GM21423 (cell line): ENCODE data around the gene CD19.
A peak's percentile ranks its signal among the peaks of the same experiment; 100 is the strongest.
"Not testable (repeated sequence)": the region's sequence is repeated elsewhere in the genome, so short reads cannot be mapped to it uniquely, and the experiment has no call there.

Experiments used
- ATAC-seq: cut with Tn5 transposase; IDR thresholded peaks from one replicate; pipeline ENCODE4 v1.9.1; 2021; ENCODE audit warnings: mild to moderate bottlenecking, moderate library complexity; ENCODE audit not compliant: unreplicated experiment

CD19 gene

DNA sequence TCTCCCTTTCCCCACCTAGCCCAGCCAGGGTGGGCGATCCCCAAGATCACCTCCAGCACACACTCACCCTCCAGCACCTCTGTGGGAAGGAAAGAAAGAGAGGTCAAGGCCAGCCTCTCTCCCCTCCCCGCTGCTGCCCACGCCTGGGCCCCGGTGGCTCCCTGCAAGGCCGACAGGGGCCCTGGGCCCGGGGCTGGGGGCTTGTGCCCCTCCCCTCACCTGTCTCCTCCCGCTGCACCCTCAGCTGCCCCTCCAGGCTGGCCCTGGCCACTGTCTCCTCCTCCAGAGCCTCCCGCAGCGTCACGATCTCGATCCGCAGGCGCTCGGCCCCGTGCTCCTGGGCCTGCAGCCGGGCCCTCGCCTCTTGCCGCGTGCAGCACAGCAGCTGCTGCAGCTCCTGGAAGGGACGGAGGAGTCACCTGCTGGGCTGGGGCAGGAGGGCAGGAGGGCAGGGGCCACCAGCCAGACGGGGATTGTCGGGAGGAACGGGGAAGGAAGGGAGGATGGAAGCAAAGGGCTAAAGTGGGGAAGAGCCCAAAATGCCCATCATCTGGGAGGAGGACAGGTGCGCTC is 25.9 kb upstream of the CD19 start:
- no peak for ATAC-seq

DNA sequence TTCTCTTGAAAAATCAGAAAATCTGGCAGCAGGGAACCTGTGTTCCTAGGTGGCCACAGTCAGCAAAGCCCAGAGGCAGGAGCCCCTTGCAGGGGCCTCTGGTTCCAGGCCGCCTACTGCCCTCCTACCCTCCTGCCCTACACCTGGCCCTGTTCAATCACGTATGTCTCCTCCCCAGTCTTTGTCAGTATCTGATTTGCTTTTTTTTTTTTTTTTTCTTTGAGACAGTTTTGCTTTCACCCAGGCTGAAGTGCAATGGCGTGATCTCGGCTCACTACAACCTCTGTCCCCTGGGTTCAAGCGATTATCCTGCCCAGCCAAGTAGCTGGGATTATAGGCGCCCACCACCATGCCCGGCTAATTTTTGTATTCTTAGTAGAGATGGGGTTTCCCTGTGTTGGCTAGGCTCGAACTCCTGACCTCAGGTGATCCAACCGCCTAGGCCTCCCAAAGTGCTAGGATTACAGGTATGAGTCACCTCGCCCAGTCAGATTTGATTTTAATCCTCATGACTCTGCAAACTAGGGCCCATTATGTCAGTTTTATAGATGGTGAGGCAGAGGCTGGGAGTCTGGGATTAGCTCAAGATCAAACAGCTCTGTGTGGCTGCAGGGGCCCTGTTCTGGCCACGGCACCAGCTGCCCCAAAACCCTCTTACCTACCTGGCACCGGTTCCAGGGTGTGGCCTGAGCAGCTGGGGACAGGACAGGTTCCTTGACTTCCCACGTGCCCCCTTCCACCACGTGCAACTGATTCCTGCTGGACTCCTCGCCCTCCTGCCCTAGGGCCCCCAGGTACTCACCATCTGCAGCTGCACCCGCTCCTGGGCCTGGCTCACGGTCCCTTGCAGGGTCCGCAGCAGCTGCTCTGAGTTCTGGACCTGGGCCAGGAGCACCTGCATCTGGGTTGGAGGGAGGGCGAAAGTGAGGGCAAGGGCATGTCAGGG is 21.4 kb upstream of the CD19 start:
- no peak for ATAC-seq

DNA sequence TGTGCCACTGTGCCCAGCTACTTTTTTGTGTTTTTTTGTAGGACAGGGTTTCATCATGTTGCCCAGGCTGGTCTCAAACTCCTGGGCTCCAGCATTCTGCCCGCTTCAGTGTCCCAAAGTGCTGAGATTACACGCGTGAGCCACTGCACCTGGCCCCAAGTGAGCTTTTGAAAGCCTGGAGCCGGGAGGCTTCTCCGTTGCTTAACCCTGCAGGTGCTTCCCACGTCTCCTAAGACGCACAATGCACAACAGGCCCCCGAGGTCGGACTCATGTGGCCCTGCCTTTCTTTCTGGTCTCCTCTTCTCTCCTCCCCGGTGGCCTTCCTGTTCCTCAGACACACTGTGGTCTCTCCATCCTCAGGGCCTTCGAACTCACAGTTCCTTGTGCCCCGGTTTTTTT is 19.2 kb upstream of the CD19 start:
- no peak for ATAC-seq

DNA sequence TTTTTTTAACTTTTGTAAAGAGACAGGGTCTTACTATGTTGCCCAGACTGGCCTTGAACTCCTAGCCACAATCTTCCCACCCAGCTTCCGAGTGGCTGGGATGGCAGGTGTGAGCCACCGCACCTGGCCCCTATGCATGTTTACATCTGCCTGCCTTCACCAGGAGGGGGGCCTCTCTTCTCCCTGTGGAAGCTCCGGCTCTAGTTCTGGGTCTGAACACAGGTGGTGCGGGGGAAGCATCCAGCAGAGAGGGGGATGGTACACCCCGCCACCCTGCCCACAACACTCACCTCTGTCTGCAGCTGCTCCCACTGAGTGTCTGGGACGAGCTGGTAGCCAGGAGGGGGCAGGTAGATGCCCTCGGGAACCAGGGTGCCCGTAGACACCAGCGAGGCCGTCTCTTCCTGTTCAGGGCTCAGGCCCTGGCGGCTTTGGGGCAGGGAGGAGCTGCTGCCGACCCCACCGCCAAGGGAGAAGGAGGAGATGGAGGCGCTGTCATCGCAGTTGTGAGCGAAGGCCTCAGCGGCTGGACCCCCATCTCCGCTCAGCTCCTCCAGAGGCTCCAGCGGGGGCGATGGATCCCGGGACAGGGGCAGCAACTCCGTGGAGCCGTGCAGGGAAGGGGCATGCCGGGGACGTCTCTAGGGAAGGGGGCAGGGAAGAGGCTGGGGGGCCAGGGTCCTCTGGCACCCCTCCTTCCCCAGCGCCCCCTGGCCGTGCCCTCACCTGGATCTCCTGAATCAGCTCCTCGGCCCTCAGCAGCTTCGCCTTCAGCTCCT is 17.6 kb upstream of the CD19 start:
- ATAC-seq: no peak

DNA sequence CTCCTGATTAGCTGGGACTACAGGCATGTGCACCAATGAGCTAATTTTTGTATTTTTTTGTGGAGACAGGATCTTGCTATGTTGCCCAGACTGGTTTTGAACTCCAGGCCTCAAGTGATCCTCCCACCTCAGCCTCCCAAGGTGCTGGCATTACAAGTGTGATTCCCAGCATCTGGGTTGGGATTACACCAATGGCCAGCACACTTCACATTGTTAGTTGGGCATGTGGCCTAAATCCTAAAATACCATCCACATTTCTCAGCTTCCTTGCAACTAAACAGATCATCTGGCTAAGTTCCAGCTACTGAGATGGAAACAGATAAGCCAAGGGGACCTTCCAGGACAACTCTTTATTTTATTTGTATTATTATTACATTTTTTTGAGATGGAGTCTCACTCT is 16.6 kb upstream of the CD19 start:
- no peak for ATAC-seq

DNA sequence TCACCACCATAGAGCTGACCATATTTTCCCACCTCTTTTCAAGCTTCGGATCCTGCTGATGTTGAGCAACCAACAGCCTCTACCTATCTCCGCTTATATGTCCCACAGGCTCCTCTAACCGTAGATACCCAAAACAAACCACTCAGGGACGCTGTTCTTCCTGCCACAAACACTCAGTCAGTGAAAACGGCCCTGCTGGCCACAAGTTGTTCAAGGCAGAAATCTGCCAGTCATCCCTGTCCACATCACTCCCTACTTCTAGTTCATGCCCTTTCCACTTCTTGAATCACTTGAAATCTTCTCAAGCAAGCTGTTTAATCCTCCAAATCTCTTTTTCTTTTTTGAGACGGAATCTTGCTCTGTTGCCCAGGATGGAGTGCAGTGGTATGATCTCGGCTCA is 14.7 kb upstream of the CD19 start:
- no peak for ATAC-seq

DNA sequence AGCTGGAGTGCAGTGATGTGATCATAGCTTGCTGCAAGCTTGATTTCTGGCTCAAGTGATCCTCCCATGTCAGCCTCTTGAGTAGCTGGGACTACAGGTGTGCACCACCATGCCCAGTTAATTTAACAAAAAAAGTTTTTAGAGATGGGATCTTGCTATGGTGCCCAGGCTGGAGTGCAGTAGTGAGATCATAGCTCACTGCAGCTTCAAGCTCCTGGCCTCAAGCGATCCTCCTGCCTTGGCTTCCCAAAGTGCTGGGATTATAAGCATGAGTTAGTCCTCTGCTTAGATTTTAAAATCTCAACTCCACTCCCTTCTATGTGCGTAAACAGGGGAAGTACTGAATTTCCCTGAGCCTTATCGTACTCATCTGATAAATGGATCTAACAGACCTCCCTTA is 13.1 kb upstream of the CD19 start:
- no peak for ATAC-seq

DNA sequence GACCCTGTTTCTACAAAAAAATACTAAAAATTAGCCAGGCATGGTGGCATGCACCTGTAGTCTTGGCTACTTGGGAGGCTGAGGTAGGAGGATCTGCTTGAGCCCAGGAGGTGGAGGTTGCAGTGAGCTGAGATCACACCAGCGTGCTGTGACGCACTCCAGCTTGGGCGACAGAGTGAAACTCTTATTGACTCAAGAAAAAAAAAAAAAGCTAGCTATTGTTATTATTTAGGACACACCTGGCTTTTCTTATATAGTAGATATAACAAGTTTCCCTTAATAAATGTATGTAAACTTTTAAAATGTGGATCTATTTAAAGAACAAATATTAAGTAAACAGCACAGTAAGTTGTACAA is 8.6 kb upstream of the CD19 start:
- ATAC-seq: no peak

DNA sequence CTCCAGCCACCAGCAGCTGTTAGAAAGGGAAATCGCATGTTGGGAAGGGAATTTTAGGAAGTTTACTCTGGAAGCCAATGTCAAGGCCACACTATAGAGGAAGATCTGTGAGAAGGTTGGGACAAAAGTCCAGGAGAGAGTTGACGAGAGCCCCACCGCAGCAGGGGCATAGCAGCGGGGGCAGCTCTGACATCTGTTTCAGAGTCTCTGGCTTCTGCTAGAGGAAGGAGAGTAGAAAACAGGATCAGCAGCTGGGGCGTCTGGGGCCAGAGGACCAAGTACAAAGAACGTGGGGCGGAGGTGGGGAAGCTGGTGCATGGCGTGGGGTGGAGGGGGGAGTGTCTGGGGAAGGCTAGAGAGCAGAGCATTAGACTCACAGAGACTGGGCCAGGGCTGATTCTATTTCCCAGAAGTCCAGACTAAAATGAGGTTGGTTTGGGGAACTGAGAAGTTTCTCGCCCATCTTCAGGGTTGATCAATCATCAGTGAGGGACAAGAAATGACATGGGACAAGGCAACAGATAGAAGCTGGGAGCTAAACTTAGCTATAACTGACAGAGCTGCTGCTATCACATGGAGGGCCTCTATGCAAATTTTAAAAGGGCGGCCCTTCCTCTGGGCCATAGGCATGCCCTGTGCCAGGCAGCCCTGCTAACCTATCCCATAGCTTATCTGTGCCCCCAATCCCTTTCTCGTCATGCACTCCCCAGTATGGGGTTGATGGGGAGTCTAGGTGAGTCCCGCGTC is 7.9 kb upstream of the CD19 start:
- peak; percentile 48 for ATAC-seq

DNA sequence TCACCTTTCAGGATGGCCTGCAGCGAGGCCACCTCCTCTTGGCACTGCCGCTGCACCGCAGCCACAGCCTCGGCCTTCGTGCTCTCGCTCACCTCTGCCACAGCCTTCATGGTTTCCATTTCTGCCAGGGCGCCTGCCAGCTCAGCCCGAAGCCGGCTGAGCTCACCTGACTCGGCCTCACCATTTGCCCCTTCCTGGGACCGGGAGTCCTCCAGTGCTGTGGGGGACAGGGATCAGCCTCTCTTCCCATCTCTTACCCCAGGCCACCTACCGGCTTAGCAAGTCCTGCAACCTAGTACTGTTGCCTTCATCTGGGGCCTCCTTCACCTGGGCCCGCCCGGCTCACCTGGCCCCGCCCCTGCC is 7.4 kb upstream of the CD19 start:
- peak; percentile 14 for ATAC-seq

DNA sequence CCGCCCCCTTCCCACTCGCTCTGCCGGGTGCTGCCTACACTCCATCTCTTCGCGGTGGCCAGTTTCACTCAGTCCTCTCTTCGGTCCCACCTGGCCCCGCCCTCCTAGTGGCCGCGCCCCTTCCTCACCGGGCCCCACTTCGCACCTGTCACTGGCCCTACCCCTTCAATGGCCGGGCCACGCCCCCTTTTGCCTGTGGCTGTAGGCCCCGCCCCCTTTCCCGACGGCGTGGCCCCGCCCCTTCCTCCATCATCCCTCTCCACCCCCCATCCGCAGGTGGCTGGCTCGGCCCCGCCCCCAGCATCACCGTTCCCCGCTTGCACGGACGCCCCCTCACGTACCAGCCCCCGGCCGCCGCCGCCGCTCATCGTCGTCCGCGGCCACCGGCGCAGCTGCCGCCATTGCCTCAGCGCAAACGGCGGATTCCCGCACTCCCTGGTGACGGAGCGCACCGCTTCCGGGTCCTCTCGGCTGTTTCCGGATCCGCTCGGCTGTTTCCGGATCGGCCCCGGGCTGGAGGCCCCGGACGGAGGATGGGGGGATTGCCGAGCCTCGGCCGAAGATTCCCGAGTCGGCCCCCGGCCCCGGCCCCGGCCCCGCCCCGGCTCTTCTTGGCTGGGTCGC is 6.9 kb upstream of the CD19 start, which contains the start of gene RABEP2:
Gene RABEP2 (minus strand): TSS at position 477 of the 624 bp plus-strand sequence. CDS start 75 bp downstream, at position 402.
- peak; percentile 47 for ATAC-seq

DNA sequence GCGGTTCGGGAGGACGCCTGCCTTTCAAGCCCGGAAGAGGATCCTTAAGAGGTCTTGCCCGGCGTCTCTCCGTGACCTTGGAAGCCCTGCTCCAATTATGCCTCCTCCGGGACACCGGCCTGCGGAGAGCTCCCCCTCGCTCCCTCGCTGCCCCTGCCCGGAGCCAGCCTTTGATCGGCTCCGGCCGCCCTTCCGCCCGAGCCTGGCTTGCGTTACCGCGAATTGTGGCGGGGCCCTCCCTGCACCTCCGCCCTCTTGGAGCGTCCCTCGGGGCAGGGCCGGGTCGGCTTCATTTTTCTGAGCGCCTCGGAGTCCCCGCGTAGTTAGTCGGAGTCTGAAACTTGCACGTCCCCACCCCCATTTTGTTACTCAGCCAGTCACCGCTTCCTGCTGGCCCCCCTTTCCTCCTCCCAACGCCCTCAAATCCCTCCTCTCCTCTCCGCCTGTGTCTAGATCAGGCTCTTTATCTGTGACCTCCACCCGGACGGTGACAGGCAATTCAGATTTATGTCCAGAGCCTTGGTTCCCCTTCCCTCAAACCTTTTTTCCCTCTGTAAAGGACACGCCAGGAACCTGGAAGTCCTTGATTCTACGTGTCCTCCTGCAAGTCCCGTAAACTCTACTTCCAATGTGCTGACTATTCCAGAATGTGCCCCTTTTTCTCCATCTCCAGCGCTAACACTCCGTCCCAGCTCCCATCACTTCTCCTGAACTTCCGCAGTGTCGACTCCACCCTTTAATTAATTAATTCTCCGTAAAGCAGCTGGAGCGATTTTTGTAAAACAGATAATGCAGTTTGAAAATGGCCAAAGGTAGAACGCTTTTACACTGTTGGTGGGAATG is 6.2 kb upstream of the CD19 start:
- ATAC-seq: peak; percentile 30

DNA sequence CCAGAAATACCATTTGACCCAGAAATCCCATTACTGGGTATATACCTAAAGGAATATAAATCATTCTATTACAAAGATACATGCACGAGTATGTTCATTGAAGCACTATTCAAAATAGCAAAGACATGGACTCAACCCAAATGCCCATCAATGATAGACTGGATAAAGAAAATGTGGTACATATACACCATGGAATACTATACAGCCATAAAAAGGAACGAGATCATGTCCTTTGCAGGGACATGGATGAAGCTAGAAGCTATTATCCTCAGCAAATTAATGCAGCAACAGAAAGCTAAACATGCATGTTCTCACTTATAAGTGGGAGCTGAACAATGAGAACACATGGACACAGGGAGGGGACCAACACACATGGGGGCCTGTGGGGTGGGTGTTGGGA is 5.5 kb upstream of the CD19 start:
- ATAC-seq: not testable (repeated sequence)

DNA sequence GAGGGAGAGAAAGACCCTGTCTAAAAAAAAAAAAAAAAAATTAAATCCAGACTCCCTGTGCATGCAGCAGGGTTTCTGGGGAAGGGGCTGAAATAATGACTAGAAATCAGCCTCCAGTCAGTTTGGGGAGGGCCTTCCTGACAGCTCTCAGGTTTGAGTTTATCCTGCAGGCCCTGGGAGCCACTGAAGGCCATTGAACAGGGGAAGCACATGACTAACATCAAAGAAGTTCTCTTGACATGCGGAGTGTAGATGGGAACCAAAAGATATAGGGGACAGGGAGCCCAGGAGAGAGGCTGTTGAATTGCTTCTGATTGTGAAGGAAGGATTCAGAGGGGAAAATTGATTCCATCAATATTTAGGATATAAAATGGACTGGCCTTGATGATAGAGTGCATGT is 4.0 kb upstream of the CD19 start:
- no peak for ATAC-seq

DNA sequence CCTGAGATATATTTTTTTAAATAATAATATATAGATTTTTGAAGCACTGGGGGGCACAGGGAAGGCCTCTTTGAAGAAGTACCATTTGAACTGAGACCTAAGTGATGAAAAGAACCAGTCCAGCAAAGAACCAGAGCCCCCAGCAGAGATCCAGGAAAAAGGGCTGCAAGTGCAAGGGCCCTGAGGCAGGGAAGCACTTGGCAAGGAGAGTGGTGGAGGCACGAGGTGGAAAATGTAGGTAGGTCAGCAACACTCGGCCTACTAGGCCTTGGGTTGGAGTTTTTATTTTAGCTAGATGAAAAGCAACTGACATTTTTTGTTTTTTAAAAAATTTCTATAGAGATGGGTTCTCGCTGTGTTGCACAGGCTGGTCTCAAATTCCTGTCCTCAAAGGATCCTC is 1.6 kb upstream of the CD19 start:
- ATAC-seq: no peak

DNA sequence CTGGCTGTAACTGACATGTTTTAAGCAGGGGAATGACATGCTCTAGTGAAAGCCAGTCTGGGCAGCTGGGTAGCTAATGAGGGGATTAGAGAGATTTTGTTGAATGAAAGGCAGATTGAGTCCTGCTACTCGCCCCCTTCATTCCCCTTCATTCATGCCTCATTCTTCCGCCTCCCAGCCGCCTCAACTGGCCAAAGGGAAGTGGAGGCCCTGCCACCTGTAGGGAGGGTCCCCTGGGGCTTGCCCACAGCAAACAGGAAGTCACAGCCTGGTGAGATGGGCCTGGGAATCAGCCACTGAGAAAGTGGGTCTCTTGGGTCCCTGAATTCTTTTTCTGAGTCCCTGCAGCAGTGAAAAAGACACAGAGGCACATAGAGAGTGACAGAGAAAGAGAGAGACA is 1.1 kb upstream of the CD19 start:
- no peak for ATAC-seq

DNA sequence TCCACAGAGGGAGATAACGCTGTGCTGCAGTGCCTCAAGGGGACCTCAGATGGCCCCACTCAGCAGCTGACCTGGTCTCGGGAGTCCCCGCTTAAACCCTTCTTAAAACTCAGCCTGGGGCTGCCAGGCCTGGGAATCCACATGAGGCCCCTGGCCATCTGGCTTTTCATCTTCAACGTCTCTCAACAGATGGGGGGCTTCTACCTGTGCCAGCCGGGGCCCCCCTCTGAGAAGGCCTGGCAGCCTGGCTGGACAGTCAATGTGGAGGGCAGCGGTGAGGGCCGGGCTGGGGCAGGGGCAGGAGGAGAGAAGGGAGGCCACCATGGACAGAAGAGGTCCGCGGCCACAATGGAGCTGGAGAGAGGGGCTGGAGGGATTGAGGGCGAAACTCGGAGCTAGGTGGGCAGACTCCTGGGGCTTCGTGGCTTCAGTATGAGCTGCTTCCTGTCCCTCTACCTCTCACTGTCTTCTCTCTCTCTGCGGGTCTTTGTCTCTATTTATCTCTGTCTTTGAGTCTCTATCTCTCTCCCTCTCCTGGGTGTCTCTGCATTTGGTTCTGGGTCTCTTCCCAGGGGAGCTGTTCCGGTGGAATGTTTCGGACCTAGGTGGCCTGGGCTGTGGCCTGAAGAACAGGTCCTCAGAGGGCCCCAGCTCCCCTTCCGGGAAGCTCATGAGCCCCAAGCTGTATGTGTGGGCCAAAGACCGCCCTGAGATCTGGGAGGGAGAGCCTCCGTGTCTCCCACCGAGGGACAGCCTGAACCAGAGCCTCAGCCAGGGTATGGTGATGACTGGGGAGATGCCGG is 769 bp downstream of the CD19 start:
- ATAC-seq: no peak

DNA sequence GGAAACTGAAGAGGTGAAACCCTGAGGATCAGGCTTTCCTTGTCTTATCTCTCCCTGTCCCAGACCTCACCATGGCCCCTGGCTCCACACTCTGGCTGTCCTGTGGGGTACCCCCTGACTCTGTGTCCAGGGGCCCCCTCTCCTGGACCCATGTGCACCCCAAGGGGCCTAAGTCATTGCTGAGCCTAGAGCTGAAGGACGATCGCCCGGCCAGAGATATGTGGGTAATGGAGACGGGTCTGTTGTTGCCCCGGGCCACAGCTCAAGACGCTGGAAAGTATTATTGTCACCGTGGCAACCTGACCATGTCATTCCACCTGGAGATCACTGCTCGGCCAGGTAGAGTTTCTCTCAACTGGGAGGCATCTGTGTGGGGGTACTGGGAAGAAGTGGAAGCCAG is 1.4 kb downstream of the CD19 start:
- ATAC-seq: no peak

DNA sequence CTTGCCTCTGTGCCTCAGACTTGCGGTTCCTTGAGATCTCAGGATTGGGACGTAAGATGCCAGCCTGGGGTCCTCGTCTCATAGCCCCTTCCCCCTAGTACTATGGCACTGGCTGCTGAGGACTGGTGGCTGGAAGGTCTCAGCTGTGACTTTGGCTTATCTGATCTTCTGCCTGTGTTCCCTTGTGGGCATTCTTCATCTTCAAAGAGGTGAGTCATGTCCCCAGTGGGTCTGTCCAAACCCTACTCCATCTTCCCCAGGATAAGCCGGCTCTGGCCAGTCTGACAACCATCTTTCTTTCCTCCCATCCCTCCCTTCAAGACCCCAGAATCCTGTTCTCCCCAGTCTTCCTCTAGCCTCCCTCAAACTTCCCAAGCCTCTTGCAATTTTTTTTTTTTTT is 3.6 kb downstream of the CD19 start:
- no peak for ATAC-seq
